GM12874 (cell line): ENCODE results near the gene CTBP1.

Source experiments
- CTCF ChIP-seq: IDR thresholded peaks from 2 replicates; pipeline ENCODE4 v1.5.1; 2011; ENCODE audit warnings: low read depth, mild to moderate bottlenecking, control low read depth, low read length, moderate library complexity; ENCODE audit not compliant: insufficient read depth

Gene CTBP1

GRCh38 chr4:1207157-1207470 is 41.8 kb downstream of the CTBP1 start:
- TF ChIP-seq CTCF: no peak

DNA sequence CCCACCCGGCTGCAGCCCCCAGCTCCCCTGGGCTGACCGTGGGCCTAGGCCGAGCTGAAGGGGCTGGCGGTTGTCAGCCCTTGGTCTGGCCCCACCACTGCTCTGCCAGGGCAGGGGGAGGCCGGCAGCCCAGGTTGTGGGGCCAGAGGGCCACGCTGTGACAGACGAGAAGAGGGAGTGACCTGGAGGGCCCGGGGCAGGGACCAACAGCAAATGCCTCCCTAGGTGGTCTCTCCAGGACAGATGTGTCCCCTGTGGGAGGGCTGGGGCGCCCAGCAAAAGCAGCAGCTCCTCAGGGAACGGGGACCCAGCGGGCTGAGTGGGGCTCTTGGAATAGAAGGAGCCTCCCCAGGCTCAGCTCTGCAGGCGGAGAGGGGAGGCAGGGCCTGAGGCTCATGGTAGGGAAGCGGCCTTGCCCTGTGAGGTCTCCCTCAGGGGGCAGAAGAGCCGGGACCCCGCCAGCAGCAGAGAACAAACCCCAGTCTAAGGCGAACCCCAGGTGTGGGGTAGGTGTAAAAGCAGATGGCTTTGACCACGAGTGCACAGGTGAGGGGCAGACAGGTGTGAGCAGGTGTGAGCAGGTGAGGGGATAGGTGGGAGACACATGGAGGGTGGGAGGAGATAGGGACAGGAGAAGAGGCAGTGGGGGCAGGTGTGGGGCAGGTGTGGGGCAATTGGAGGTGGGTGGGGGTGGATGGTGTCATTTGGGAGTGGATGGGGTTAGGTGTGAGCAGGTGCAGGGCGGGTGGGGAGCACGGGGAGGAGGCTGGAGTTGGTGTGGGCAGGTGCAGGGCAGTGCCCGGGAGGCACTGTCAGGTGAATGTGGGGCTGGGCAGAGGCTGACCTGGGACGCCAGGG is 42.4 kb downstream of the CTBP1 start:
- TF ChIP-seq CTCF: no peak

DNA sequence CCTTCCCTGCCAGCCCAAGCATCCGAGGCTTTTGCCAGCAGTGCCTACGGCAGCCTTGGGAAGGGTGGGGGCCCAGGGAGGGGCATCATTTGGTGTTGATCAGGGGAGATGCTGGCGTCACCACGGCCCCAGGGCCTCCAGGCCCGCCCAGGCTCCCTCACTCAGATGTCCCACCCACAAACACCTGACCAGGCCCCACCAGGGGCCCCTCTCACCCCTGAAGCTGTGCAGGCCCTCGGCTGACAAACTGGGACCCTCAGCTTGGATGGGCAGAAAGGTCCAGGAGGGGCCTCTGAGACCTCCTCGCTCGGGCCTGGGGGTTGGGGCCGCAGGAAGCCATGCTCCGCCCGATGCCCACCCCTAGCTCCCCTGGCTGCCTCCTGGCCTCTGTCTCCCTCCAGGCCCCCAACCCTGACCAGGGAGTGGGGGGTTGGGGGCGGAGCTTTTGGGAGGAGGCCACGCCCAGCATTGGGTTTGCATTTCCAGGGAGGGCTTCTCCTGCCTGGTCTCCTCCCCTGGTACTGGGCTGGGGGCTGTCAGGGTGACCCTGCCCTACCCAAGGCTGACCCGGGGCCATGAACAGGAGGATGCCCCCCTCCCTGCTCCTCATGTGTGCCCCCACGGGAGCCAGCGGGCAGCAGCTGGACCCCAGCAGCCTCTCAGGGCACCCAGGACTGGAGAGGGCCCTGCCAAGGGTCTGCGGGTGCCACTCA is 43.2 kb downstream of the CTBP1 start:
- no peak for TF ChIP-seq CTCF

- TF ChIP-seq CTCF: no peak
These were observed 43.9 kb downstream of the CTBP1 start for GRCh38 chr4:1204828-1205585.

DNA sequence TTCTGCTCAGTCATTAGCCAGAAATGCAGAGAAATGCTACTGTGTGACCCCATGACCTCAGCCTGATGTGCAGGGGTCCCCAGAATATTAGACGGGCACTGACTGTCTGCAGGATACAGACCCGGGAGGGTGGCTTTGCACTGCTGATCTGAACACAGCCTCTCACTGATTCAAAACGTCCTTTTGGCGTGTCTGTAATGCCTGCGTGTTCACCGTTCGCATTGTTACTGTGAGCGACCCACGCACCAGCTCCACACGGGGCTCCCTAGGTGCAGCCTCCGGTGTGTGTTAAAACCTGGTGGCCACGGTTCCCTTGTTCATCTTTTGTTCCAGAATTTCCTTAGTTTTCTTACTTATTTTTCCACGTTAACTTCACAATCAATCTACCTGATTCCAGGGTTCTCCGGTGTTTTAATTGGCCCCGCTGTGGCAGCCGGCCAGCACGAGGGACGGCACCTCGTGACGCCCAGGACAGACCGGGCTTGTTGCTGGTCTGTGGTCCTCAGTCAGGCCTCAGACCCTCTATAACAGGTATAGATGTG is 44.6 kb downstream of the CTBP1 start:
- TF ChIP-seq CTCF: no peak

- no peak for TF ChIP-seq CTCF
These were observed 45.8 kb downstream of the CTBP1 start for GRCh38 chr4:1203026-1203616.

GRCh38 chr4:1202526-1203011 is 46.4 kb downstream of the CTBP1 start:
- TF ChIP-seq CTCF: no peak
